Bronchial epithelial cell (primary cell): ENCODE measurements around the gene CLDN1. TPM values are rescaled to one million over a fixed set of nuclear protein-coding genes. Genes with fewer than 3 reads are reported as not detected.
A peak's percentile ranks its signal among the peaks of the same experiment; 100 is the strongest.

Experiments used
- DNase-seq: peaks from one replicate; pipeline ENCODE4 v3.0.0-alpha.2; 2010; ENCODE audit warnings: low read depth
- FAIRE-seq: peaks from 2 replicates; lab custom pipeline; 2011; peaks lifted over from hg19 to GRCh38; lab: Jason Lieb, UNC
- H3K27me3 ChIP-seq: 2 replicates; pipeline ENCODE4 v1.5.1; 2011; ENCODE audit warnings: low read length; ENCODE audit not compliant: control insufficient read depth, insufficient read depth
- H3K36me3 ChIP-seq: 2 replicates; pipeline ENCODE4 v1.5.1; 2011; ENCODE audit warnings: low read length; ENCODE audit not compliant: control insufficient read depth, insufficient read depth
- H3K4me3 ChIP-seq: 2 replicates; pipeline ENCODE4 v1.5.1; 2011; ENCODE audit warnings: mild to moderate bottlenecking, low read depth, low read length, control low read depth
- total RNA-seq: library from RNA; depleted of rRNA; stranded (reverse); fragments of >200 nt; gene quantifications from 2 replicates; pipeline ENCODE4 v1.2.1, GENCODE V29; 2014
- TF ChIP-seq, protein P1 (sequence below): IDR thresholded peaks from 2 replicates; pipeline ENCODE4 v1.5.1; 2011; ENCODE audit warnings: mild to moderate bottlenecking, moderate library complexity, low read length, control low read depth, inconsistent platforms; ENCODE audit not compliant: insufficient read depth, severe bottlenecking

Gene CLDN1, protein sequence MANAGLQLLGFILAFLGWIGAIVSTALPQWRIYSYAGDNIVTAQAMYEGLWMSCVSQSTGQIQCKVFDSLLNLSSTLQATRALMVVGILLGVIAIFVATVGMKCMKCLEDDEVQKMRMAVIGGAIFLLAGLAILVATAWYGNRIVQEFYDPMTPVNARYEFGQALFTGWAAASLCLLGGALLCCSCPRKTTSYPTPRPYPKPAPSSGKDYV
- total RNA-seq = 26.6 and 73.2 TPM in 2 replicates

GRCh38 chr3:190321789-190322603 lies at the start of gene CLDN1:
CLDN1 (minus strand) TSS chr3:190322446; CDS start chr3:190322206, 240 bp downstream.
- peak within 1 kb of the TSS; percentile 85 for H3K4me3 ChIP-seq
- TF ChIP-seq, protein P1, sequence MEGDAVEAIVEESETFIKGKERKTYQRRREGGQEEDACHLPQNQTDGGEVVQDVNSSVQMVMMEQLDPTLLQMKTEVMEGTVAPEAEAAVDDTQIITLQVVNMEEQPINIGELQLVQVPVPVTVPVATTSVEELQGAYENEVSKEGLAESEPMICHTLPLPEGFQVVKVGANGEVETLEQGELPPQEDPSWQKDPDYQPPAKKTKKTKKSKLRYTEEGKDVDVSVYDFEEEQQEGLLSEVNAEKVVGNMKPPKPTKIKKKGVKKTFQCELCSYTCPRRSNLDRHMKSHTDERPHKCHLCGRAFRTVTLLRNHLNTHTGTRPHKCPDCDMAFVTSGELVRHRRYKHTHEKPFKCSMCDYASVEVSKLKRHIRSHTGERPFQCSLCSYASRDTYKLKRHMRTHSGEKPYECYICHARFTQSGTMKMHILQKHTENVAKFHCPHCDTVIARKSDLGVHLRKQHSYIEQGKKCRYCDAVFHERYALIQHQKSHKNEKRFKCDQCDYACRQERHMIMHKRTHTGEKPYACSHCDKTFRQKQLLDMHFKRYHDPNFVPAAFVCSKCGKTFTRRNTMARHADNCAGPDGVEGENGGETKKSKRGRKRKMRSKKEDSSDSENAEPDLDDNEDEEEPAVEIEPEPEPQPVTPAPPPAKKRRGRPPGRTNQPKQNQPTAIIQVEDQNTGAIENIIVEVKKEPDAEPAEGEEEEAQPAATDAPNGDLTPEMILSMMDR = peak; percentile 99
- no peak for FAIRE-seq
- no peaks in the 10 kb centered on the region for H3K27me3 ChIP-seq
- no peaks in the 10 kb centered on the region for H3K36me3 ChIP-seq
- DNase-seq = peak; percentile 54

DNA sequence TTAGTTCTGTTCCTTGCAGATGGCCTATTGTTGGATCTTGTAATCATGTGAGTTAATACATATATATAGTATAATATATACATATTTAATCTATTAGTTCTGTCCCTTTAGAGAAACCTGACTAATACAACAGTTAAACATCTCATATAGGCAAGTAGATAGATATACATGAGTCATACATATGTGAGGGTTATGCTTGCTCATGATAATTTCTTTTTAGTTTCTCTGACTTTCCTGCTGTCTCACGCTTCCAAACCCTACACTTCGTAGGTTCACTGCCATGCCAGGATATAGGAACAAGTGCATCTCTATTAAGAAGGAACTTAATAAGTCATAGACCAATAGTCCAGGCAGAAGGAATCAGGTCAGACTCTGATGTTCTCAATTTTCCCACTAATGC lies 48.9 kb upstream of the CLDN1 start:
- H3K27me3 ChIP-seq = no peaks in the 10 kb centered on the region
- DNase-seq (peak; percentile 92), FAIRE-seq (no peak)
- TF ChIP-seq, protein P1 = no peak
- H3K36me3 ChIP-seq = no peaks in the 10 kb centered on the region
- no peak overlapping the region for H3K4me3 ChIP-seq

DNA sequence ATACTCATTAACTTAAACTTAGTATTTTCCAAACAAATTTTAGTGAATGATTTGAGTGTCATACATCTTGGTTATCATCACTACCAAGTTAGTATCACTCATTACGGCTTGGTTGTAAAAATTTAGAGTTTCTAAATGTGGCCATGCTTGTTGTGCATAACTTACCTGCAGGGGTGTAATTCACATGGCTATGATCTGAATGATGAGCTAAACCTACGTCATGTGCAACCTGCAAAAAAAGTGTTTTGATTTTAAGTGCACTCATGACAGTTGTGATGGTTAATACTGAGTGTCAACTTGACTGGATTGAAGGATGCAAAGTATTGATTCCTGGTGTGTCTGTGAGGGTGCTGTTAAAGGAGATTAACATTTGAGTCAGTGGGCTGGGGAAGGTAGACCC lies 48.1 kb upstream of the CLDN1 start:
- Histone ChIP-seq H3K36me3 (no peaks in the 10 kb centered on the region), H3K4me3 (no peak overlapping the region), H3K27me3 (no peaks in the 10 kb centered on the region)
- TF ChIP-seq, protein P1 = no peak
- FAIRE-seq (peak; percentile 28), DNase-seq (peak; percentile 52)

DNA sequence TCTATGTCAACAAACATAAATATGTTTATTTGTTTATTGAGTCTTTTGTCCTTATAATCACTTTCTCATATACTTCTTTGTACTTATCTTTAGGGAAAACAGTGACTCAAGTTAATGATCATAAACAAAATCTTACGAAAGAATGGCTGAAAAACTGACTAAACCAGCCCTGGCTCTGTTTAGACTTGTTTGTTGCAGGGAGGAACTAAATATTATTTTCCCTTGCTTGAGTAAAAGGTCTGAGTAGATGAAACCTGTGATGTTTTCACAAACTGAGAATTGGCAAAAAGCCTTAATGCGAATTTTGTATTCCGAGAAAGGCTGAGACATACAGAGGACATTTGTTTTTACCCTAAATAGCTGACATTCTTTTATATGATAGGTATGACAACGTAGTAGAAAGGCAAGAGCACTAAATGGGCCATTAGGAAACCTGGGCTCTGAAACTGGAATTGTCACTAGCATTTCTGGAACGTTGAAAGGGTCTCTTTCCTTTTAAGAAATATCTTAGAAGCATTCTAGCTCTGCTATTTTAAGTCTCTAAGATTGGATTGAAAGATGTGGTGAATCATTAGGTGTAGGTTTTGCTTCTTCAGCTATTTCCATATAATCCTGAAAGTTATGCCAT lies 47.5 kb upstream of the CLDN1 start:
- Histone ChIP-seq H3K27me3 (no peaks in the 10 kb centered on the region), H3K36me3 (no peaks in the 10 kb centered on the region), H3K4me3 (no peak overlapping the region)
- DNase-seq (peak; percentile 99), FAIRE-seq (no peak)
- TF ChIP-seq, protein P1 = no peak

DNA sequence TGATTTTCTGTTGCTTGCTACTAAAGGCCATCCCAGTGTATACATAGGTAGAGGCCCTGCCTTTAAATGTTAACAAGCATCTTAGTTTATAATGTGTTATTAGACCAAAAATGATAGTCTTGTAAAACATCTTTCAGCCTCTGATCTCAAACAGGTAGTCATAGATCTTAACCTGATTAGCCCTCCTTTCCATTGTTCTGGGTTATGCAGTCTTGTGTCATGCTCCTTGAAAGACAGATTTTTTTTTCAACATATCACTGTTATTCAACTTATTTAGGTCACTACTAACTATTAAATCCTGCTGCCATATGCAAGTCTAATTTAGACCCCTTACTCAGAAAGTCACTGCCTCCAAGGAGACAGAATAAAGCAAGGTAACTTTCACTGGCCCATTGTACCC lies 46.6 kb upstream of the CLDN1 start:
- no peaks in the 10 kb centered on the region for H3K36me3 ChIP-seq
- no peaks in the 10 kb centered on the region for H3K27me3 ChIP-seq
- FAIRE-seq = no peak
- TF ChIP-seq, protein P1 = no peak
- peak; percentile 65 for DNase-seq
- no peak overlapping the region for H3K4me3 ChIP-seq
